ENCODE results near the gene IGF2R.

Gene IGF2R

GRCh38 chr6:160039441-160039840 lies 70.6 kb downstream of the IGF2R start:
- peak overlapping the region; percentile 9 for H3K27ac Mint-ChIP-seq
- no peak overlapping the region for H3K4me3 Mint-ChIP-seq
- no peak for DNase-seq (ENCODE audit: low spot score)
- H3K4me1 Mint-ChIP-seq (ENCODE audit: low read depth): peaks cover 26% of the 10 kb centered on the region
- H3K27me3 Mint-ChIP-seq (ENCODE audit: low read depth): no peaks in the 10 kb centered on the region
- H3K9me3 Mint-ChIP-seq: no peaks in the 10 kb centered on the region
- H3K36me3 Mint-ChIP-seq (ENCODE audit: low read depth): peaks cover 65% of the 10 kb centered on the region

DNA sequence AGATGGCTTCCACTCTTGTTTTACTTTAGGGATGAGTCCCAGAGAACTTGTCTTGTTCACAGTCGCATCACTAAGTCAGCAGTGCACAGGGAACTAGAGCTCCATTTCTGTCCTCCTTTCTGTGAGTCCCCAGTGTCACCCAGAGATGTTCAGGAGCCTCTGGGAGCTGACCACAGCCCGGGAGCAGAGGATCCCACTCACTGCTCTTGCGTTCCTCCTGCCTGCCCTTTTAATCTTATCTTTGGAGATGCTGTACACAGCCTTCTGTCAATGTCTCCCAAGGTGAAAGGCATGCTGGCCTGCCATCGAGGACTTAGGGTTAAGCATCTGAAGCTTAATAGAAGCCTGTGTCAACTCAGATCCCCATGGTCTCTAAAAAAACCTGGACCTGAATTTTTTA lies 71.2 kb downstream of the IGF2R start:
- H3K4me3 Mint-ChIP-seq: no peak overlapping the region
- peaks cover 26% of the 10 kb centered on the region for H3K4me1 Mint-ChIP-seq (ENCODE audit: low read depth)
- no peak for DNase-seq (ENCODE audit: low spot score)
- no peaks in the 10 kb centered on the region for H3K9me3 Mint-ChIP-seq
- H3K27ac Mint-ChIP-seq: no peak overlapping the region
- no peaks in the 10 kb centered on the region for H3K27me3 Mint-ChIP-seq (ENCODE audit: low read depth)
- H3K36me3 Mint-ChIP-seq (ENCODE audit: low read depth): peaks cover 65% of the 10 kb centered on the region

DNA sequence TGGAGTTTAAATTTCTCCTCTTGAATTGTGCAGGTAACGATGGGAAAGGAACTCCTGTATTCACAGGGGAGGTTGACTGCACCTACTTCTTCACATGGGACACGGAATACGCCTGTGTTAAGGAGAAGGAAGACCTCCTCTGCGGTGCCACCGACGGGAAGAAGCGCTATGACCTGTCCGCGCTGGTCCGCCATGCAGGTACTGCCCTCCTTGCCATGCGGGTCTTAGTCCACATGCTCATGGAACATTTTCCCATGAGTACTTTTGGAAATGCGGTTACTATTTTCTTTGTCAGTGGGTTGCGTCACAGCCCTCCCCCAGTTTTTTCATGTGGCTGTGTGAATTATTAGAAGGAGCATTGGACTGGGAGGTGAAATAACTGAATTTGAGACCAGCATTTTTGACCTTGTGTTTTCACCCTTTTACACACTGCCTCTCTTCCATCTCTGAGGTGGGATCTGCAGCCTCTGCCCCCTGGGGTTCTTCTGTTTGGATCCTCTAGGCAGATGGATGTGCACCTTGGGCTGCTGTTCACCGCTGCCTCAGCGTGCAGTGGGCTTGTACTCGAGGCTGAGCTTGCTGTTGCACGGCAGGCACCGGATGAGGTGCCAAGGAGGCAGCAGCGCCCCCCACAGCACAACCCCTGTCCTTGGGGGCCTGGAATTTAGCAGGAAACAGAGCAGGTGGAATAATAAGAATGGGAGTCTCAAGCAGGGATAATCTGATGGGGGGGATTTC lies 71.8 kb downstream of the IGF2R start:
- Mint-ChIP-seq H3K27ac (no peak overlapping the region), H3K4me1 (ENCODE audit: low read depth) (peaks cover 25% of the 10 kb centered on the region), H3K27me3 (ENCODE audit: low read depth) (no peaks in the 10 kb centered on the region), H3K4me3 (no peak overlapping the region), H3K36me3 (ENCODE audit: low read depth) (peaks cover 68% of the 10 kb centered on the region), H3K9me3 (no peaks in the 10 kb centered on the region)
- no peak for DNase-seq (ENCODE audit: low spot score)

GRCh38 chr6:160041608-160042007 lies 72.7 kb downstream of the IGF2R start:
- Mint-ChIP-seq H3K27me3 (ENCODE audit: low read depth) (no peaks in the 10 kb centered on the region), H3K27ac (peak overlapping the region; percentile 38), H3K9me3 (no peaks in the 10 kb centered on the region), H3K4me3 (peak overlapping the region; percentile 15), H3K36me3 (ENCODE audit: low read depth) (peaks cover 69% of the 10 kb centered on the region), H3K4me1 (ENCODE audit: low read depth) (peaks cover 23% of the 10 kb centered on the region)
- no peak for DNase-seq (ENCODE audit: low spot score)

- no peaks in the 10 kb centered on the region for H3K9me3 Mint-ChIP-seq
- peak overlapping the region; percentile 38 for H3K27ac Mint-ChIP-seq
- H3K36me3 Mint-ChIP-seq (ENCODE audit: low read depth): peaks cover 70% of the 10 kb centered on the region
- H3K4me3 Mint-ChIP-seq: no peak overlapping the region
- DNase-seq (ENCODE audit: low spot score): no peak
- H3K27me3 Mint-ChIP-seq (ENCODE audit: low read depth): no peaks in the 10 kb centered on the region
- H3K4me1 Mint-ChIP-seq (ENCODE audit: low read depth): peaks cover 23% of the 10 kb centered on the region
Observed at GRCh38 chr6:160042014-160042773, 73.3 kb downstream of the IGF2R start.

- peaks cover 73% of the 10 kb centered on the region for H3K36me3 Mint-ChIP-seq (ENCODE audit: low read depth)
- no peak overlapping the region for H3K4me3 Mint-ChIP-seq
- H3K27ac Mint-ChIP-seq: no peak overlapping the region
- no peak for DNase-seq (ENCODE audit: low spot score)
- no peaks in the 10 kb centered on the region for H3K9me3 Mint-ChIP-seq
- no peaks in the 10 kb centered on the region for H3K27me3 Mint-ChIP-seq (ENCODE audit: low read depth)
- peaks cover 22% of the 10 kb centered on the region for H3K4me1 Mint-ChIP-seq (ENCODE audit: low read depth)
Observed at GRCh38 chr6:160042788-160043301, 74.0 kb downstream of the IGF2R start.

- no peaks in the 10 kb centered on the region for H3K9me3 Mint-ChIP-seq
- H3K27ac Mint-ChIP-seq: no peak overlapping the region
- peaks cover 76% of the 10 kb centered on the region for H3K36me3 Mint-ChIP-seq (ENCODE audit: low read depth)
- no peak overlapping the region for H3K4me3 Mint-ChIP-seq
- no peaks in the 10 kb centered on the region for H3K27me3 Mint-ChIP-seq (ENCODE audit: low read depth)
- peaks cover 15% of the 10 kb centered on the region for H3K4me1 Mint-ChIP-seq (ENCODE audit: low read depth)
- DNase-seq (ENCODE audit: low spot score): no peak
Observed at GRCh38 chr6:160043784-160044183, 74.9 kb downstream of the IGF2R start.

GRCh38 chr6:160044687-160045086 lies 75.8 kb downstream of the IGF2R start:
- H3K27ac Mint-ChIP-seq: no peak overlapping the region
- no peaks in the 10 kb centered on the region for H3K27me3 Mint-ChIP-seq (ENCODE audit: low read depth)
- peaks cover 83% of the 10 kb centered on the region for H3K36me3 Mint-ChIP-seq (ENCODE audit: low read depth)
- no peaks in the 10 kb centered on the region for H3K9me3 Mint-ChIP-seq
- peaks cover 10% of the 10 kb centered on the region for H3K4me1 Mint-ChIP-seq (ENCODE audit: low read depth)
- DNase-seq (ENCODE audit: low spot score): no peak
- no peak overlapping the region for H3K4me3 Mint-ChIP-seq

- H3K27ac Mint-ChIP-seq: no peak overlapping the region
- H3K4me3 Mint-ChIP-seq: no peak overlapping the region
- DNase-seq (ENCODE audit: low spot score): no peak
- peaks cover 84% of the 10 kb centered on the region for H3K36me3 Mint-ChIP-seq (ENCODE audit: low read depth)
- H3K27me3 Mint-ChIP-seq (ENCODE audit: low read depth): no peaks in the 10 kb centered on the region
- peaks cover 18% of the 10 kb centered on the region for H3K4me1 Mint-ChIP-seq (ENCODE audit: low read depth)
- H3K9me3 Mint-ChIP-seq: no peaks in the 10 kb centered on the region
Observed at GRCh38 chr6:160048471-160048870, 79.6 kb downstream of the IGF2R start.

- Mint-ChIP-seq H3K9me3 (no peaks in the 10 kb centered on the region), H3K27ac (no peak overlapping the region)
- DNase-seq (ENCODE audit: low spot score): no peak
Observed at GRCh38 chr6:160049346-160049745, 80.5 kb downstream of the IGF2R start.

DNA sequence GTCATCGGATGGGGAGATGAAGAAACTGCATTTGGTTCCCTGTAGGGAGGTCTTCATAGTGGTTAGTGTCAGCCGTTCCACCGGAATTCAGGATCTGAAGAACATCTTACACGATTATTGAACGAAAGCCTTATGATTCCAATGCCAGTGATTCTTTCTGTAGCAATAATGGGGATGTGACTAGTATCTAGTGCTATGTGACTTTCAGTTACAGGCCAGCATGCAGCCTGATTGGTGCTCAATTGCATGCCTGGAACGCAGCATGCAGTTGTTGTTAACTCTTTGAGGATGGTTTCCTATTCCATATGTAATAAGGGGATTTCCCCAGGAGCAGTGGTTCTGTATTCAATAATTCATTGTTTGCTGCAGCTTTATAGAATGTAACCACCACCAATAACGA lies 81.1 kb downstream of the IGF2R start:
- Mint-ChIP-seq H3K4me1 (ENCODE audit: low read depth) (peaks cover 18% of the 10 kb centered on the region), H3K9me3 (no peaks in the 10 kb centered on the region), H3K27ac (no peak overlapping the region), H3K4me3 (no peak overlapping the region), H3K36me3 (ENCODE audit: low read depth) (peaks cover 84% of the 10 kb centered on the region), H3K27me3 (ENCODE audit: low read depth) (no peaks in the 10 kb centered on the region)
- no peak for DNase-seq (ENCODE audit: low spot score)

More at GRCh38 chr6:160049346-160049745, 80.5 kb downstream of the IGF2R start:
- H3K36me3 Mint-ChIP-seq (ENCODE audit: low read depth): peaks cover 85% of the 10 kb centered on the region
- H3K27me3 Mint-ChIP-seq (ENCODE audit: low read depth): no peaks in the 10 kb centered on the region
- H3K4me1 Mint-ChIP-seq (ENCODE audit: low read depth): peaks cover 18% of the 10 kb centered on the region
- no peak overlapping the region for H3K4me3 Mint-ChIP-seq

DNA sequence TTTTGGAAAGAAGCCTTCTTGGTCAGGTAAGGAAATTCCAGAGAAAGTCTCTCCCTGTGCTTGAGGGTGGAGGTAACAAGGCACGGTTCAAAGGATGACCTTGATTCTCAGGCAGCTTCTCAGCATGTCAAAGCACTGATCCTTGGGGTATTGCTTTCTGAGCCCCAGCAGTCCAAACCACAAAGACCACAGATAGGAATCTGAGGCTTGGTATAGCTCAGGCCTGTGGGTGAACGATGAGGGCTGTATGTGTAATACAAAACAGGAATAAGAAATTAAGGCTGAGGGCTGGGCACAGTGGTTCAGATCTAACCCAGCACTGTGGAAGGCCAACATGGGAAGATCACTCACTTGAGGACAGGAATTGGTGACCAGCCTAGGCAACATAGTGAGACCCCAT lies 82.5 kb downstream of the IGF2R start:
- Mint-ChIP-seq H3K4me1 (ENCODE audit: low read depth) (peaks cover 22% of the 10 kb centered on the region), H3K27me3 (ENCODE audit: low read depth) (no peaks in the 10 kb centered on the region), H3K36me3 (ENCODE audit: low read depth) (peaks cover 83% of the 10 kb centered on the region), H3K4me3 (peak overlapping the region; percentile 51), H3K9me3 (no peaks in the 10 kb centered on the region), H3K27ac (peak overlapping the region; percentile 38)
- DNase-seq (ENCODE audit: low spot score): peak; percentile 46

DNA sequence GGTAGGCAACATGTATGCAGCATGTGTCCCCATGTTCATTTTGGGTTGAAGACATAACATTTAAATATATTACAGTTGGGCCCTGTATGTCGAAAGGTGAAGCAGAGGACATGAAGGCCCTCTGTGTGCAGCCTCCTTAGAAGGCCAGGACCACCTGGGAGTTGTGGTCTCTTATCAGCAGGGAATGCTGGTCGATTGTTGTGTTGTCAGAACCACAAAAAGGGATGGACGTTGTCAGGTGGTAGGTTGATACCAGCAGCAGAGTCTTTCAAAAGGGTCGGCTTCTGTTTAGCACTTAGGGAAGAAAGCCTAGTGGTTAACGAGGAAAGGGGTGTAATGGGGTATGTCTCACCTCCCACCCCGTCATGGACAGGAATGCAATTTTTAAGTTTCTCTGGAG lies 85.4 kb downstream of the IGF2R start:
- Mint-ChIP-seq H3K4me1 (ENCODE audit: low read depth) (peaks cover 31% of the 10 kb centered on the region), H3K4me3 (no peak overlapping the region), H3K27ac (no peak overlapping the region), H3K9me3 (no peaks in the 10 kb centered on the region), H3K27me3 (ENCODE audit: low read depth) (no peaks in the 10 kb centered on the region), H3K36me3 (ENCODE audit: low read depth) (peaks cover 77% of the 10 kb centered on the region)
- no peak for DNase-seq (ENCODE audit: low spot score)

GRCh38 chr6:160054913-160055312 lies 86.0 kb downstream of the IGF2R start:
- H3K27ac Mint-ChIP-seq: no peak overlapping the region
- DNase-seq (ENCODE audit: low spot score): no peak
- H3K9me3 Mint-ChIP-seq: no peaks in the 10 kb centered on the region
- H3K4me1 Mint-ChIP-seq (ENCODE audit: low read depth): peaks cover 31% of the 10 kb centered on the region
- no peaks in the 10 kb centered on the region for H3K27me3 Mint-ChIP-seq (ENCODE audit: low read depth)
- peaks cover 75% of the 10 kb centered on the region for H3K36me3 Mint-ChIP-seq (ENCODE audit: low read depth)
- H3K4me3 Mint-ChIP-seq: no peak overlapping the region

Measured in T-helper 2 cell treated with Interferon-gamma antibody and Interleukin-4, amounts not matched to agents 5 μg/mL and 100 μg/mL, for 36 hours (primary cell).